ENCODE results near the gene POLR3H. TPM values are rescaled to one million over a fixed set of nuclear protein-coding genes. Genes with fewer than 3 reads are reported as not detected.

POLR3H gene
- total RNA-seq, 1 experiment from 2014 or later: 13.2 TPM

- H2AFZ ChIP-seq (ENCODE audit: low read length): no peak overlapping the region
- no peaks in the 10 kb centered on the region for H3K79me2 ChIP-seq (ENCODE audit: low read length)
- no peak overlapping the region for H3K9ac ChIP-seq (ENCODE audit: low read length)
- H3K4me1 ChIP-seq (ENCODE audit: low read length): no peaks in the 10 kb centered on the region
- H3K27me3 ChIP-seq (ENCODE audit: low read length): no peaks in the 10 kb centered on the region
- no peak for DNase-seq
- no peaks in the 10 kb centered on the region for H3K9me3 ChIP-seq (ENCODE audit: low read length)
- no peaks in the 10 kb centered on the region for H3K9me2 ChIP-seq (replicated peaks; ENCODE audit: insufficient read depth, low read length)
- no peak overlapping the region for H3K4me2 ChIP-seq (ENCODE audit: low read depth, low read length, poor library complexity, severe bottlenecking)
- H3K36me3 ChIP-seq (ENCODE audit: insufficient read depth, low read length): no peaks in the 10 kb centered on the region; the same call in 1 of the 2 replicates
- H3K4me3 ChIP-seq (ENCODE audit: low read length): no peak overlapping the region
- no peak overlapping the region for H3K27ac ChIP-seq (ENCODE audit: low read length)
- H4K20me1 ChIP-seq (ENCODE audit: insufficient read depth, low read depth, low read length): no peaks in the 10 kb centered on the region
Observed at GRCh38 chr22:41579997-41580355, 35.7 kb upstream of the POLR3H start.

- Histone ChIP-seq H3K9me2 (replicated peaks; ENCODE audit: insufficient read depth, low read length) (no peaks in the 10 kb centered on the region), H3K27me3 (ENCODE audit: low read length) (no peaks in the 10 kb centered on the region), H3K4me3 (ENCODE audit: low read length) (no peak overlapping the region), H3K36me3 (ENCODE audit: insufficient read depth, low read length) (no peaks in the 10 kb centered on the region; the same call in 1 of the 2 replicates), H3K4me2 (ENCODE audit: low read depth, low read length, poor library complexity, severe bottlenecking) (no peak overlapping the region), H3K79me2 (ENCODE audit: low read length) (no peaks in the 10 kb centered on the region), H2AFZ (ENCODE audit: low read length) (no peak overlapping the region), H3K9me3 (ENCODE audit: low read length) (no peaks in the 10 kb centered on the region), H3K27ac (ENCODE audit: low read length) (no peak overlapping the region), H4K20me1 (ENCODE audit: insufficient read depth, low read depth, low read length) (no peaks in the 10 kb centered on the region), H3K9ac (ENCODE audit: low read length) (no peak overlapping the region), H3K4me1 (ENCODE audit: low read length) (no peaks in the 10 kb centered on the region)
- no peak for DNase-seq
Observed at GRCh38 chr22:41579297-41579996, 35.2 kb upstream of the POLR3H start.

- H3K36me3 ChIP-seq (ENCODE audit: insufficient read depth, low read length): no peaks in the 10 kb centered on the region; the same call in 1 of the 2 replicates
- H3K9me3 ChIP-seq (ENCODE audit: low read length): no peaks in the 10 kb centered on the region
- no peak overlapping the region for H3K4me2 ChIP-seq (ENCODE audit: low read depth, low read length, poor library complexity, severe bottlenecking)
- H3K27ac ChIP-seq (ENCODE audit: low read length): no peak overlapping the region
- H2AFZ ChIP-seq (ENCODE audit: low read length): no peak overlapping the region
- no peaks in the 10 kb centered on the region for H3K9me2 ChIP-seq (replicated peaks; ENCODE audit: insufficient read depth, low read length)
- no peak overlapping the region for H3K4me3 ChIP-seq (ENCODE audit: low read length)
- no peaks in the 10 kb centered on the region for H3K27me3 ChIP-seq (ENCODE audit: low read length)
- H3K9ac ChIP-seq (ENCODE audit: low read length): no peak overlapping the region
- no peaks in the 10 kb centered on the region for H4K20me1 ChIP-seq (ENCODE audit: insufficient read depth, low read depth, low read length)
- no peaks in the 10 kb centered on the region for H3K79me2 ChIP-seq (ENCODE audit: low read length)
- no peaks in the 10 kb centered on the region for H3K4me1 ChIP-seq (ENCODE audit: low read length)
- DNase-seq: no peak
Observed at GRCh38 chr22:41578818-41579217, 34.5 kb upstream of the POLR3H start.

GRCh38 chr22:41578114-41578513 is 33.8 kb upstream of the POLR3H start:
- Histone ChIP-seq H3K79me2 (ENCODE audit: low read length) (no peaks in the 10 kb centered on the region), H3K9me2 (replicated peaks; ENCODE audit: insufficient read depth, low read length) (no peaks in the 10 kb centered on the region), H3K4me3 (ENCODE audit: low read length) (no peak overlapping the region), H3K27me3 (ENCODE audit: low read length) (no peaks in the 10 kb centered on the region), H2AFZ (ENCODE audit: low read length) (no peak overlapping the region), H3K27ac (ENCODE audit: low read length) (no peak overlapping the region), H3K4me2 (ENCODE audit: low read depth, low read length, poor library complexity, severe bottlenecking) (no peak overlapping the region), H3K9me3 (ENCODE audit: low read length) (no peaks in the 10 kb centered on the region), H3K36me3 (ENCODE audit: insufficient read depth, low read length) (no peaks in the 10 kb centered on the region; the same call in 1 of the 2 replicates), H3K4me1 (ENCODE audit: low read length) (no peaks in the 10 kb centered on the region), H3K9ac (ENCODE audit: low read length) (no peak overlapping the region), H4K20me1 (ENCODE audit: insufficient read depth, low read depth, low read length) (no peaks in the 10 kb centered on the region)
- DNase-seq: no peak

GRCh38 chr22:41576877-41577276 is 32.6 kb upstream of the POLR3H start:
- Histone ChIP-seq H4K20me1 (ENCODE audit: insufficient read depth, low read depth, low read length) (no peaks in the 10 kb centered on the region), H3K9me2 (replicated peaks; ENCODE audit: insufficient read depth, low read length) (no peaks in the 10 kb centered on the region), H3K9me3 (ENCODE audit: low read length) (no peaks in the 10 kb centered on the region), H3K36me3 (ENCODE audit: insufficient read depth, low read length) (no peaks in the 10 kb centered on the region; the same call in 1 of the 2 replicates), H3K27me3 (ENCODE audit: low read length) (no peaks in the 10 kb centered on the region), H3K27ac (ENCODE audit: low read length) (no peak overlapping the region), H3K4me3 (ENCODE audit: low read length) (no peak overlapping the region), H3K4me2 (ENCODE audit: low read depth, low read length, poor library complexity, severe bottlenecking) (no peak overlapping the region), H3K9ac (ENCODE audit: low read length) (no peak overlapping the region), H3K79me2 (ENCODE audit: low read length) (no peaks in the 10 kb centered on the region), H3K4me1 (ENCODE audit: low read length) (no peaks in the 10 kb centered on the region), H2AFZ (ENCODE audit: low read length) (no peak overlapping the region)
- DNase-seq: peak; percentile 82

- H3K79me2 ChIP-seq (ENCODE audit: low read length): no peaks in the 10 kb centered on the region
- no peak overlapping the region for H3K27ac ChIP-seq (ENCODE audit: low read length)
- H2AFZ ChIP-seq (ENCODE audit: low read length): no peak overlapping the region
- H3K9me2 ChIP-seq (replicated peaks; ENCODE audit: insufficient read depth, low read length): no peaks in the 10 kb centered on the region
- DNase-seq: no peak
- H3K9ac ChIP-seq (ENCODE audit: low read length): no peak overlapping the region
- no peaks in the 10 kb centered on the region for H3K9me3 ChIP-seq (ENCODE audit: low read length)
- H3K4me1 ChIP-seq (ENCODE audit: low read length): no peaks in the 10 kb centered on the region
- no peak overlapping the region for H3K4me2 ChIP-seq (ENCODE audit: low read depth, low read length, poor library complexity, severe bottlenecking)
- H4K20me1 ChIP-seq (ENCODE audit: insufficient read depth, low read depth, low read length): no peaks in the 10 kb centered on the region
- no peaks in the 10 kb centered on the region for H3K27me3 ChIP-seq (ENCODE audit: low read length)
- no peak overlapping the region for H3K4me3 ChIP-seq (ENCODE audit: low read length)
- no peaks in the 10 kb centered on the region; the same call in 1 of the 2 replicates for H3K36me3 ChIP-seq (ENCODE audit: insufficient read depth, low read length)
Observed at GRCh38 chr22:41575533-41575932, 31.3 kb upstream of the POLR3H start.

GRCh38 chr22:41574847-41575381 is 30.6 kb upstream of the POLR3H start:
- Histone ChIP-seq H3K27ac (ENCODE audit: low read length) (no peak overlapping the region), H3K9me2 (replicated peaks; ENCODE audit: insufficient read depth, low read length) (no peaks in the 10 kb centered on the region), H4K20me1 (ENCODE audit: insufficient read depth, low read depth, low read length) (no peaks in the 10 kb centered on the region), H3K4me1 (ENCODE audit: low read length) (no peaks in the 10 kb centered on the region), H3K4me3 (ENCODE audit: low read length) (no peak overlapping the region), H3K27me3 (ENCODE audit: low read length) (no peaks in the 10 kb centered on the region), H3K4me2 (ENCODE audit: low read depth, low read length, poor library complexity, severe bottlenecking) (no peak overlapping the region), H3K79me2 (ENCODE audit: low read length) (no peaks in the 10 kb centered on the region), H3K36me3 (ENCODE audit: insufficient read depth, low read length) (no peaks in the 10 kb centered on the region; the same call in 1 of the 2 replicates), H3K9ac (ENCODE audit: low read length) (no peak overlapping the region), H2AFZ (ENCODE audit: low read length) (no peak overlapping the region), H3K9me3 (ENCODE audit: low read length) (no peaks in the 10 kb centered on the region)
- no peak for DNase-seq

- Histone ChIP-seq H3K36me3 (ENCODE audit: insufficient read depth, low read length) (no peaks in the 10 kb centered on the region), H2AFZ (ENCODE audit: low read length) (no peak overlapping the region), H4K20me1 (ENCODE audit: insufficient read depth, low read depth, low read length) (no peaks in the 10 kb centered on the region), H3K4me3 (ENCODE audit: low read length) (no peak overlapping the region), H3K9ac (ENCODE audit: low read length) (no peak overlapping the region), H3K27me3 (ENCODE audit: low read length) (no peaks in the 10 kb centered on the region), H3K79me2 (ENCODE audit: low read length) (no peaks in the 10 kb centered on the region), H3K9me2 (replicated peaks; ENCODE audit: insufficient read depth, low read length) (no peaks in the 10 kb centered on the region), H3K9me3 (ENCODE audit: low read length) (no peaks in the 10 kb centered on the region), H3K4me1 (ENCODE audit: low read length) (no peaks in the 10 kb centered on the region), H3K27ac (ENCODE audit: low read length) (no peak overlapping the region), H3K4me2 (ENCODE audit: low read depth, low read length, poor library complexity, severe bottlenecking) (no peak overlapping the region)
- no peak for DNase-seq
Observed at GRCh38 chr22:41573677-41574076, 29.4 kb upstream of the POLR3H start.

Measured in Karpas-422 (cell line).